ENCODE data around the gene UBE3C. TPM values are rescaled to one million over a fixed set of nuclear protein-coding genes. Genes with fewer than 3 reads are reported as not detected.
"Not testable (repeated sequence)": the region's sequence is repeated elsewhere in the genome, so short reads cannot be mapped to it uniquely, and the experiment has no call there.

UBE3C gene
- total and polyA plus RNA-seq, 8 donors: 13.5 to 162 (median 64.8) TPM

GRCh38 chr7:157152391-157152937 is 13.7 kb downstream of the UBE3C start:
- H3K4me1 ChIP-seq: peaks cover 14 to 83% (median 40%) of the 10 kb centered on the region in 4 donors
- no peak for DNase-seq
- 79 to 88% (median 84%) methylated on average over 9 of the region's 9 CpGs for WGBS, 5 donors
- H3K27me3 ChIP-seq: no peaks in the 10 kb centered on the region
- no peaks in the 10 kb centered on the region for H3K36me3 ChIP-seq
- no peak overlapping the region for H3K4me3 ChIP-seq
- intact Hi-C loops (cut with DNase I; ENCODE audit: low total_unique reads): no loop called here
- no peak for TF ChIP-seq POLR2A (IDR thresholded peaks at IDR 0.05)
- TF ChIP-seq, protein P1, sequence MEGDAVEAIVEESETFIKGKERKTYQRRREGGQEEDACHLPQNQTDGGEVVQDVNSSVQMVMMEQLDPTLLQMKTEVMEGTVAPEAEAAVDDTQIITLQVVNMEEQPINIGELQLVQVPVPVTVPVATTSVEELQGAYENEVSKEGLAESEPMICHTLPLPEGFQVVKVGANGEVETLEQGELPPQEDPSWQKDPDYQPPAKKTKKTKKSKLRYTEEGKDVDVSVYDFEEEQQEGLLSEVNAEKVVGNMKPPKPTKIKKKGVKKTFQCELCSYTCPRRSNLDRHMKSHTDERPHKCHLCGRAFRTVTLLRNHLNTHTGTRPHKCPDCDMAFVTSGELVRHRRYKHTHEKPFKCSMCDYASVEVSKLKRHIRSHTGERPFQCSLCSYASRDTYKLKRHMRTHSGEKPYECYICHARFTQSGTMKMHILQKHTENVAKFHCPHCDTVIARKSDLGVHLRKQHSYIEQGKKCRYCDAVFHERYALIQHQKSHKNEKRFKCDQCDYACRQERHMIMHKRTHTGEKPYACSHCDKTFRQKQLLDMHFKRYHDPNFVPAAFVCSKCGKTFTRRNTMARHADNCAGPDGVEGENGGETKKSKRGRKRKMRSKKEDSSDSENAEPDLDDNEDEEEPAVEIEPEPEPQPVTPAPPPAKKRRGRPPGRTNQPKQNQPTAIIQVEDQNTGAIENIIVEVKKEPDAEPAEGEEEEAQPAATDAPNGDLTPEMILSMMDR (IDR thresholded peaks at IDR 0.05): no peak
- no peak for TF ChIP-seq EP300 (IDR thresholded peaks at IDR 0.05)
- no peak for TF ChIP-seq POLR2AphosphoS5 (IDR thresholded peaks at IDR 0.05)
- H3K27ac ChIP-seq: no peak overlapping the region
- H3K9me3 ChIP-seq: no peaks in the 10 kb centered on the region

GRCh38 chr7:157153260-157153659 is 14.5 kb downstream of the UBE3C start:
- Histone ChIP-seq H3K9me3 (no peaks in the 10 kb centered on the region), H3K27me3 (no peaks in the 10 kb centered on the region), H3K4me1 (peaks cover 14 to 86% (median 48%) of the 10 kb centered on the region in 4 donors), H3K4me3 (no peak overlapping the region), H3K27ac (no peak overlapping the region), H3K36me3 (no peaks in the 10 kb centered on the region)
- 84 to 89% (median 86%) methylated on average over 8 of the region's 8 CpGs for WGBS, 5 donors
- TF ChIP-seq, protein P1 (IDR thresholded peaks at IDR 0.05): no peak
- no peak for TF ChIP-seq POLR2A (IDR thresholded peaks at IDR 0.05)
- no peak for TF ChIP-seq EP300 (IDR thresholded peaks at IDR 0.05)
- TF ChIP-seq POLR2AphosphoS5 (IDR thresholded peaks at IDR 0.05): no peak
- intact Hi-C loops (cut with DNase I; ENCODE audit: low total_unique reads): no loop called here
- no peak for DNase-seq

- H3K27ac ChIP-seq: no peak overlapping the region
- no peak for DNase-seq
- no peak for TF ChIP-seq EP300 (IDR thresholded peaks at IDR 0.05)
- no peak for TF ChIP-seq POLR2A (IDR thresholded peaks at IDR 0.05)
- TF ChIP-seq, protein P1 (IDR thresholded peaks at IDR 0.05): no peak
- no peak for TF ChIP-seq POLR2AphosphoS5 (IDR thresholded peaks at IDR 0.05)
- H3K9me3 ChIP-seq: no peaks in the 10 kb centered on the region
- no peak overlapping the region for H3K4me3 ChIP-seq
- intact Hi-C loops (cut with DNase I; ENCODE audit: low total_unique reads): no loop called here
- H3K36me3 ChIP-seq: no peaks in the 10 kb centered on the region
- no peaks in the 10 kb centered on the region for H3K27me3 ChIP-seq
- H3K4me1 ChIP-seq: peaks cover 8 to 68% (median 33%) of the 10 kb centered on the region in 4 donors
Observed at GRCh38 chr7:157155959-157156358, 17.2 kb downstream of the UBE3C start.

DNA sequence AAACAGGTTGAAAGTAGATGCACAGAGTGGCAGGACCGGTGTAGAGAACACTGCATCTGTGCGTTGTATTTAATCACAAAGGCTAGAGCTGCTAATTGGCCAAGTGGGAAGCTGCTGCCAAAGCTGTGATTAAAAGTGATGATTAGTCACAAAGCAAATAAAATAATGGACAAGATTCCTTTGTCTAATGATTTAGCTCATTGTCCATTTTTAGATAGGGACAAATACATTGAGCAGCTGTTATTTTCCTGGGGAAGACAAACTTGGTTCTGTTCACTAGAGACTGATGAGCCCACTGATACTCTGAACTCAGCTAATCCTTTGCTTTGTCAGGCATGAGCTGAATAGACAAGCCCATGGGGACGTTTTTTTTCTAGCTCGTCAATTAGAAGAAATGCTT is 19.7 kb downstream of the UBE3C start:
- Histone ChIP-seq H3K27ac (no peak overlapping the region), H3K4me3 (no peak overlapping the region), H3K36me3 (peaks cover 0 to 8% (median 2%) of the 10 kb centered on the region in 4 donors), H3K27me3 (no peaks in the 10 kb centered on the region), H3K9me3 (no peaks in the 10 kb centered on the region), H3K4me1 (peaks cover 8 to 52% (median 22%) of the 10 kb centered on the region in 4 donors)
- no peak for DNase-seq
- intact Hi-C loops (cut with DNase I; ENCODE audit: low total_unique reads): no loop called here
- TF ChIP-seq POLR2AphosphoS5 (IDR thresholded peaks at IDR 0.05) (no peak), EP300 (IDR thresholded peaks at IDR 0.05) (no peak), POLR2A (IDR thresholded peaks at IDR 0.05) (no peak)
- TF ChIP-seq, protein P1 (IDR thresholded peaks at IDR 0.05): no peak
- WGBS, 5 donors: 25 to 52% (median 41%) methylated on average over 4 of the region's 4 CpGs

DNA sequence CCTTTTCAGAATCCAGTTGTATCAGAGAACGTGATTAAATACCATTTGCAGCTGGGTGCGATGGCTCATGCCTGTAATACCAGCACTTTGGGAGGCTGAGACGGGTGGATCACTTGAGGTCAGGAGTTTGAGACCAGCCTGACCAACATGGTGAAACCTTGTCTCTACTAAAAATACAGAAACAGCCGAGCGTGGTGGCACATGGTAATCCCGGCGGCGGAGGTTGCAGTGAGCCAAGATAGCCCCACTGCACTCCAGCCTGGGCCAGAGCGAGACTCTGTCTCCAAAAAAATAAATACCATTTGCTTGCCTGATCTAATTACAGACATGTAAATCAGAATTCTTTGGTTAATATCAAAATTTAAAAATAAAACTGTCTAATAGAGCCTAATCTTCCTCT is 20.8 kb downstream of the UBE3C start:
- Histone ChIP-seq H3K36me3 (peaks cover 0 to 16% (median 8%) of the 10 kb centered on the region in 4 donors), H3K4me1 (peaks cover 8 to 41% (median 22%) of the 10 kb centered on the region in 4 donors)
- intact Hi-C loops (cut with DNase I; ENCODE audit: low total_unique reads); H3K27ac ChIP-seq; DNase-seq; H3K4me3 ChIP-seq; H3K9me3 ChIP-seq; H3K27me3 ChIP-seq: not testable (repeated sequence)
- 89 to 97% (median 95%) methylated on average over 9 of the region's 9 CpGs for WGBS, 5 donors
